Bronchial epithelial cell (primary cell): ENCODE results near the gene SHANK3. TPM values are rescaled to one million over a fixed set of nuclear protein-coding genes. Genes with fewer than 3 reads are reported as not detected.

Experiments
- DNase-seq: peaks from one replicate; pipeline ENCODE4 v3.0.0-alpha.2; 2010; ENCODE audit warnings: low read depth
- FAIRE-seq: peaks from 2 replicates; lab custom pipeline; 2011; peaks lifted over from hg19 to GRCh38; lab: Jason Lieb, UNC
- H3K27me3 ChIP-seq: 2 replicates; pipeline ENCODE4 v1.5.1; 2011; ENCODE audit warnings: low read length; ENCODE audit not compliant: control insufficient read depth, insufficient read depth
- H3K36me3 ChIP-seq: 2 replicates; pipeline ENCODE4 v1.5.1; 2011; ENCODE audit warnings: low read length; ENCODE audit not compliant: control insufficient read depth, insufficient read depth
- H3K4me3 ChIP-seq: 2 replicates; pipeline ENCODE4 v1.5.1; 2011; ENCODE audit warnings: mild to moderate bottlenecking, low read depth, low read length, control low read depth
- total RNA-seq: library from RNA; depleted of rRNA; stranded (reverse); fragments of >200 nt; gene quantifications from 2 replicates; pipeline ENCODE4 v1.2.1, GENCODE V29; 2014
- TF ChIP-seq, protein P1 (sequence below): IDR thresholded peaks from 2 replicates; pipeline ENCODE4 v1.5.1; 2011; ENCODE audit warnings: mild to moderate bottlenecking, moderate library complexity, low read length, control low read depth, inconsistent platforms; ENCODE audit not compliant: insufficient read depth, severe bottlenecking

Gene SHANK3
- total RNA-seq, 1 donor from 2014 or later, result 0.79 TPM

DNA sequence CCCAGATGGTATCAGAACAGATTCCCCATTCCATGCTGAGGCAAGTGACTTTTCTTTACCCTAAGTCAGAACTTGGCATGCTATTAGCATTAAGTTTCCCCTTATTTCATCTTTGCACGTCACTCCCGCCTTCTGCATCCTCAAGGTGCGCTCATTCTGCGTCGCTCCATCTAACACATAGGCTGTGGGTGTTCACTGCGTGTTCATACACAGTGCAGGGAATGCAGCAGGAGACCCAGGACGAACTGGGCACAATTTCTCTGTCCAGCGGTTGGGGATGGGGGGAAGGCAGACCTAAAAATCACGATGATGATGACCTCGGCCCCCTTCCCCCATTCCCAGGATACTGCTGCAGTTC, 45.7 kb downstream of the SHANK3 start:
- FAIRE-seq, result no peak
- H3K36me3 ChIP-seq, result no peaks in the 10 kb centered on the region
- peaks cover 1% of the 10 kb centered on the region for H3K27me3 ChIP-seq
- no peak for DNase-seq
- no peak overlapping the region for H3K4me3 ChIP-seq
- TF ChIP-seq, protein P1, sequence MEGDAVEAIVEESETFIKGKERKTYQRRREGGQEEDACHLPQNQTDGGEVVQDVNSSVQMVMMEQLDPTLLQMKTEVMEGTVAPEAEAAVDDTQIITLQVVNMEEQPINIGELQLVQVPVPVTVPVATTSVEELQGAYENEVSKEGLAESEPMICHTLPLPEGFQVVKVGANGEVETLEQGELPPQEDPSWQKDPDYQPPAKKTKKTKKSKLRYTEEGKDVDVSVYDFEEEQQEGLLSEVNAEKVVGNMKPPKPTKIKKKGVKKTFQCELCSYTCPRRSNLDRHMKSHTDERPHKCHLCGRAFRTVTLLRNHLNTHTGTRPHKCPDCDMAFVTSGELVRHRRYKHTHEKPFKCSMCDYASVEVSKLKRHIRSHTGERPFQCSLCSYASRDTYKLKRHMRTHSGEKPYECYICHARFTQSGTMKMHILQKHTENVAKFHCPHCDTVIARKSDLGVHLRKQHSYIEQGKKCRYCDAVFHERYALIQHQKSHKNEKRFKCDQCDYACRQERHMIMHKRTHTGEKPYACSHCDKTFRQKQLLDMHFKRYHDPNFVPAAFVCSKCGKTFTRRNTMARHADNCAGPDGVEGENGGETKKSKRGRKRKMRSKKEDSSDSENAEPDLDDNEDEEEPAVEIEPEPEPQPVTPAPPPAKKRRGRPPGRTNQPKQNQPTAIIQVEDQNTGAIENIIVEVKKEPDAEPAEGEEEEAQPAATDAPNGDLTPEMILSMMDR, result no peak

- no peak overlapping the region for H3K4me3 ChIP-seq
- H3K27me3 ChIP-seq, result peaks cover 1% of the 10 kb centered on the region
- TF ChIP-seq, protein P1, result no peak
- H3K36me3 ChIP-seq, result peaks cover 6% of the 10 kb centered on the region
- FAIRE-seq, result no peak
- no peak for DNase-seq
Observed at GRCh38 chr22:50719814-50720300, 47.2 kb downstream of the SHANK3 start.

DNA sequence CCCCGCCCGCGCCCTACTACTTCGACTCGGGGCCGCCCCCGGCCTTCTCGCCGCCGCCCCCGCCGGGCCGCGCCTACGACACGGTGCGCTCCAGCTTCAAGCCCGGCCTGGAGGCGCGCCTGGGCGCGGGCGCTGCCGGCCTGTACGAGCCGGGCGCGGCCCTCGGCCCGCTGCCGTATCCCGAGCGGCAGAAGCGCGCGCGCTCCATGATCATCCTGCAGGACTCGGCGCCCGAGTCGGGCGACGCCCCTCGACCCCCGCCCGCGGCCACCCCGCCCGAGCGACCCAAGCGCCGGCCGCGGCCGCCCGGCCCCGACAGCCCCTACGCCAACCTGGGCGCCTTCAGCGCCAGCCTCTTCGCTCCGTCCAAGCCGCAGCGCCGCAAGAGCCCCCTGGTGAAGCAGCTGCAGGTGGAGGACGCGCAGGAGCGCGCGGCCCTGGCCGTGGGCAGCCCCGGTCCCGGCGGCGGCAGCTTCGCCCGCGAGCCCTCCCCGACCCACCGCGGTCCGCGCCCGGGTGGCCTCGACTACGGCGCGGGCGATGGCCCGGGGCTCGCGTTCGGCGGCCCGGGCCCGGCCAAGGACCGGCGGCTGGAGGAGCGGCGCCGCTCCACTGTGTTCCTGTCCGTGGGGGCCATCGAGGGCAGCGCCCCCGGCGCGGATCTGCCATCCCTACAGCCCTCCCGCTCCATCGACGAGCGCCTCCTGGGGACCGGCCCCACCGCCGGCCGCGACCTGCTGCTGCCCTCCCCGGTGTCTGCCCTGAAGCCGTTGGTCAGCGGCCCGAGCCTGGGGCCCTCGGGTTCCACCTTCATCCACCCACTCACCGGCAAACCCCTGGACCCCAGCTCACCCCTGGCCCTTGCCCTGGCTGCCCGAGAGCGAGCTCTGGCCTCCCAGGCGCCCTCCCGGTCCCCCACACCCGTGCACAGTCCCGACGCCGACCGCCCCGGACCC, 48.0 kb downstream of the SHANK3 start:
- Histone ChIP-seq H3K36me3 (peaks cover 6% of the 10 kb centered on the region), H3K27me3 (peaks cover 1% of the 10 kb centered on the region), H3K4me3 (no peak overlapping the region)
- TF ChIP-seq, protein P1, result no peak
- DNase-seq (no peak), FAIRE-seq (no peak)

- FAIRE-seq, result no peak
- no peak overlapping the region for H3K4me3 ChIP-seq
- DNase-seq, result no peak
- TF ChIP-seq, protein P1, result no peak
- peaks cover 1% of the 10 kb centered on the region for H3K27me3 ChIP-seq
- peaks cover 6% of the 10 kb centered on the region for H3K36me3 ChIP-seq
Observed at GRCh38 chr22:50721257-50721844, 48.7 kb downstream of the SHANK3 start.

GRCh38 chr22:50722048-50722701, 49.6 kb downstream of the SHANK3 start:
- Histone ChIP-seq H3K4me3 (no peak overlapping the region), H3K27me3 (peaks cover 1% of the 10 kb centered on the region), H3K36me3 (peaks cover 6% of the 10 kb centered on the region)
- FAIRE-seq (no peak), DNase-seq (no peak)
- TF ChIP-seq, protein P1, result no peak

Other genes starting within 250 kb of the SHANK3 start
- gene SBF1, start 197.8 kb upstream of the SHANK3 start, total RNA-seq, result 123 and 129 TPM in 2 replicates
- gene ADM2, start 191.3 kb upstream of the SHANK3 start, total RNA-seq, result 3.7 and 5.4 TPM in 2 replicates
- not detected in 2 replicates for gene MIOX, start 186.0 kb upstream of the SHANK3 start, total RNA-seq
- 10.3 and 12.7 TPM in 2 replicates for gene LMF2, start 165.1 kb upstream of the SHANK3 start, total RNA-seq
- gene NCAPH2, start 164.6 kb upstream of the SHANK3 start, total RNA-seq, result 28.3 and 44.2 TPM in 2 replicates
- 2.0 and 2.1 TPM in 2 replicates for gene SCO2, start 147.2 kb upstream of the SHANK3 start, total RNA-seq
- gene TYMP, start 142.8 kb upstream of the SHANK3 start, total RNA-seq, result 56.6 and 126 TPM in 2 replicates
- 0.26 TPM in 2 replicates for gene KLHDC7B, start 126.9 kb upstream of the SHANK3 start, total RNA-seq
- 0.51 and 0.79 TPM in 2 replicates for gene SYCE3, start 109.9 kb upstream of the SHANK3 start, total RNA-seq
- gene CPT1B, start 94.4 kb upstream of the SHANK3 start, total RNA-seq, result 3.4 and 8.2 TPM in 2 replicates
- gene CHKB, start 90.0 kb upstream of the SHANK3 start, total RNA-seq, result 27.6 and 34.3 TPM in 2 replicates
- 0.53 and 0.77 TPM in 2 replicates for gene MAPK8IP2, start 72.0 kb upstream of the SHANK3 start, total RNA-seq
- gene ARSA, start 44.7 kb upstream of the SHANK3 start, total RNA-seq, result 12.1 and 13.6 TPM in 2 replicates
- gene ACR, start 65.4 kb downstream of the SHANK3 start, total RNA-seq, result not detected in 2 replicates
- 4.5 and 7.9 TPM in 2 replicates for gene RABL2B, start 110.8 kb downstream of the SHANK3 start, total RNA-seq